Breast epithelium (tissue), 3 donors: ENCODE data around the gene ANKH.

Source experiments
- POLR2AphosphoS5 ChIP-seq, 3 donors: sonication (generic); formaldehyde crosslinking; IDR thresholded peaks; one replicate each; pipeline ENCODE4 v1.6.1; 2017; ENCODE audit warnings: antibody characterized with exemption in 3 of 3
- TF ChIP-seq, protein P1 (sequence below), 3 donors: fragments of 450-650 bp; IDR thresholded peaks; one replicate each; pipeline ENCODE4 v1.5.1; 2016 to 2017; ENCODE audit warnings: antibody characterized with exemption in 3 of 3, mild to moderate bottlenecking in 3 of 3, moderate library complexity in 3 of 3

DNA sequence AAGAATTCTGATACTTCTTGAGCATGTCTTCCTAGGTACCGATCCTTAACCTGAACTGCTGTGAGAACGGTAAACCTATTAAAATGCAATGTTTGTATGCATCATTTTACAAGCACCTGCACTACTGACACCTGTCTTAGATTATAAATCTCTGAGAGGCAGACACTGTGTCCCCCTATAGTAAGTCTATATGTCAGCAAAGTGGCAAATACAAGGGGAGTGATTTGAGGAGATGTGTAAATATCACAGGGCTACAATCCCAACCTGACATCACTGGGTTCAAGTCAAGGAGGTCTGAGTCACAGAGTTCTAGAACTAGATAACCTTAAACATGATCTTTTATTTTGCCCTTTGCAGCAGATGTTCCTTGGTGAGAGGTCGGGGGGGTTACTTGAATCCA is 64.1 kb downstream of the ANKH start:
- TF ChIP-seq, protein P1, sequence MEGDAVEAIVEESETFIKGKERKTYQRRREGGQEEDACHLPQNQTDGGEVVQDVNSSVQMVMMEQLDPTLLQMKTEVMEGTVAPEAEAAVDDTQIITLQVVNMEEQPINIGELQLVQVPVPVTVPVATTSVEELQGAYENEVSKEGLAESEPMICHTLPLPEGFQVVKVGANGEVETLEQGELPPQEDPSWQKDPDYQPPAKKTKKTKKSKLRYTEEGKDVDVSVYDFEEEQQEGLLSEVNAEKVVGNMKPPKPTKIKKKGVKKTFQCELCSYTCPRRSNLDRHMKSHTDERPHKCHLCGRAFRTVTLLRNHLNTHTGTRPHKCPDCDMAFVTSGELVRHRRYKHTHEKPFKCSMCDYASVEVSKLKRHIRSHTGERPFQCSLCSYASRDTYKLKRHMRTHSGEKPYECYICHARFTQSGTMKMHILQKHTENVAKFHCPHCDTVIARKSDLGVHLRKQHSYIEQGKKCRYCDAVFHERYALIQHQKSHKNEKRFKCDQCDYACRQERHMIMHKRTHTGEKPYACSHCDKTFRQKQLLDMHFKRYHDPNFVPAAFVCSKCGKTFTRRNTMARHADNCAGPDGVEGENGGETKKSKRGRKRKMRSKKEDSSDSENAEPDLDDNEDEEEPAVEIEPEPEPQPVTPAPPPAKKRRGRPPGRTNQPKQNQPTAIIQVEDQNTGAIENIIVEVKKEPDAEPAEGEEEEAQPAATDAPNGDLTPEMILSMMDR (IDR thresholded peaks at IDR 0.05): no peak
- no peak for TF ChIP-seq POLR2AphosphoS5 (IDR thresholded peaks at IDR 0.05)
